ENCODE measurements around the gene PARS2.

PARS2 gene

DNA sequence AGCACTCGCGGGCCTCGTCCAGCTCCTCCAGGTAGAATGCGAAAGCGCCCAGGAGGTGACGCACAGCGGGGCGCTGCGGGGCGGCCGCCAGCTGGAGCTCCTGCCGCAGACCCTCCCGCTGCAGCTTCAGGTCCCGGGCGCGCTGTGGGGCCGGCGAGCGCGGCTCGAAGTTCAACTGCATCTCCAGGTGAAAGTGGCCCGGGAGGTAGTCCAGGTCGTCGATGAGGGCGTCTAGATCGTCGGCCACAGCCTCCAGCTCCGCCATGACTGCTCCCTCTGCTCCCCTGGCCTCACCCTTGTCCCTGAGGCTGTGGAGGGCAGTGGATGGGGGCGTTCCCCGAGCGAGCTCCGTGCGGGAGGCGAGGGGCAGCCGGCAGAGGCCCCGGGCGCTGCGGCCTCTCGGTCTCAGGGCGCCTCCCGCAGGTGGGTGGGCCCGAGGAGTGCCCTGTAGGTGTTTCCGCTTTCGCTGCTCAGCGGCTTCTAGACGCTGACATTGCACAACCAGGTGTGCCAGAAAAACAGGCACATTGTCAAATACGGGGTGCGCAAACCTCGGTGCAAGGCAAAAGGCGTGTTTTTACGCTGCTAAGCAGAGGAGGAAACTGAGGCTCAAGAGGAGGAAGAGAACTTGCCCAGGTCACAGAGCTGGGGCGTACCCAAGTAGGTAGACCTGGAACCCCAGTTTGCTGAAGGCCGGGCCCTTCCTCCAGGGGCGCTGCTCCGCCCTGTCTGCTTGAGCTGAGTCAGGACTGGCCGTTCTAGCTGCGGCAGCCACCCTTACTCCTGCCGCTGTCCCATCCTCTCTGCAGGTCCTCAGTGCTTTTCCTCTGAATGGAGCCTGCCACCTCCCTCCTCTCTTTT is 36.8 kb upstream of the PARS2 start, which contains the start of gene TTC22:
Gene TTC22 (minus strand): TSS at position 425 of the 861 bp plus-strand sequence. CDS start 160 bp downstream, at position 265.
- Histone ChIP-seq H3K9me3 (replicated peaks; ENCODE audit: insufficient read depth, low read length) (no peaks in the 10 kb centered on the region), H3K4me3 (ENCODE audit: low read length) (peak within 1 kb of the TSS; percentile 79), H3K9ac (ENCODE audit: low read length) (peak within 1 kb of the TSS; percentile 78), H2AFZ (ENCODE audit: low read length) (peak within 1 kb of the TSS; percentile 87), H3K27ac (ENCODE audit: low read length) (peak within 1 kb of the TSS; percentile 76; the same call in 1 of the 2 replicates), H4K20me1 (ENCODE audit: insufficient read depth, low read length) (no peaks in the 10 kb centered on the region), H3K4me2 (ENCODE audit: low read depth, low read length) (peak within 1 kb of the TSS; percentile 76), H3K4me1 (ENCODE audit: low read length) (peaks cover 26% of the 10 kb centered on the region), H3K9me2 (replicated peaks; ENCODE audit: insufficient read depth, low read length) (no peaks in the 10 kb centered on the region), H3F3A (ENCODE audit: insufficient read depth, low read length) (peaks cover 11% of the 10 kb centered on the region; the same call in 1 of the 2 replicates), H3K36me3 (replicated peaks; ENCODE audit: insufficient read depth, low read length) (no peaks in the 10 kb centered on the region), H3K27me3 (replicated peaks; ENCODE audit: insufficient read depth, low read length) (no peaks in the 10 kb centered on the region), H3K79me2 (ENCODE audit: low read length) (0 out of 2 replicates have a peak, but pooled peaks cover 3% of the 10 kb centered on the region)
- DNase-seq: peak; percentile 87
- TF ChIP-seq, protein P1, sequence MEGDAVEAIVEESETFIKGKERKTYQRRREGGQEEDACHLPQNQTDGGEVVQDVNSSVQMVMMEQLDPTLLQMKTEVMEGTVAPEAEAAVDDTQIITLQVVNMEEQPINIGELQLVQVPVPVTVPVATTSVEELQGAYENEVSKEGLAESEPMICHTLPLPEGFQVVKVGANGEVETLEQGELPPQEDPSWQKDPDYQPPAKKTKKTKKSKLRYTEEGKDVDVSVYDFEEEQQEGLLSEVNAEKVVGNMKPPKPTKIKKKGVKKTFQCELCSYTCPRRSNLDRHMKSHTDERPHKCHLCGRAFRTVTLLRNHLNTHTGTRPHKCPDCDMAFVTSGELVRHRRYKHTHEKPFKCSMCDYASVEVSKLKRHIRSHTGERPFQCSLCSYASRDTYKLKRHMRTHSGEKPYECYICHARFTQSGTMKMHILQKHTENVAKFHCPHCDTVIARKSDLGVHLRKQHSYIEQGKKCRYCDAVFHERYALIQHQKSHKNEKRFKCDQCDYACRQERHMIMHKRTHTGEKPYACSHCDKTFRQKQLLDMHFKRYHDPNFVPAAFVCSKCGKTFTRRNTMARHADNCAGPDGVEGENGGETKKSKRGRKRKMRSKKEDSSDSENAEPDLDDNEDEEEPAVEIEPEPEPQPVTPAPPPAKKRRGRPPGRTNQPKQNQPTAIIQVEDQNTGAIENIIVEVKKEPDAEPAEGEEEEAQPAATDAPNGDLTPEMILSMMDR (IDR thresholded peaks at IDR 0.05; ENCODE audit: low read length): peak; percentile 78
- no peak for TF ChIP-seq EZH2phosphoT487 (IDR thresholded peaks at IDR 0.05; ENCODE audit: low read length)

- no peaks in the 10 kb centered on the region for H3K9me2 ChIP-seq (replicated peaks; ENCODE audit: insufficient read depth, low read length)
- H3K36me3 ChIP-seq (replicated peaks; ENCODE audit: insufficient read depth, low read length): no peaks in the 10 kb centered on the region
- H3K9ac ChIP-seq (ENCODE audit: low read length): peak overlapping the region; percentile 78
- H3F3A ChIP-seq (ENCODE audit: insufficient read depth, low read length): peaks cover 11% of the 10 kb centered on the region; the same call in 1 of the 2 replicates
- peak overlapping the region; percentile 76 for H3K4me2 ChIP-seq (ENCODE audit: low read depth, low read length)
- H3K27ac ChIP-seq (ENCODE audit: low read length): no peak overlapping the region
- H3K79me2 ChIP-seq (ENCODE audit: low read length): 0 out of 2 replicates have a peak, but pooled peaks cover 3% of the 10 kb centered on the region
- H2AFZ ChIP-seq (ENCODE audit: low read length): peak overlapping the region; percentile 87
- no peak for DNase-seq
- no peaks in the 10 kb centered on the region for H3K9me3 ChIP-seq (replicated peaks; ENCODE audit: insufficient read depth, low read length)
- no peaks in the 10 kb centered on the region for H3K27me3 ChIP-seq (replicated peaks; ENCODE audit: insufficient read depth, low read length)
- H3K4me1 ChIP-seq (ENCODE audit: low read length): peaks cover 26% of the 10 kb centered on the region
- H3K4me3 ChIP-seq (ENCODE audit: low read length): peak overlapping the region; percentile 79
- TF ChIP-seq EZH2 (optimal IDR thresholded peaks at IDR 0.05; ENCODE audit: low read depth, low read length) (no peak), EZH2phosphoT487 (IDR thresholded peaks at IDR 0.05; ENCODE audit: low read length) (no peak)
- TF ChIP-seq, protein P1 (IDR thresholded peaks at IDR 0.05; ENCODE audit: low read length): no peak
- H4K20me1 ChIP-seq (ENCODE audit: insufficient read depth, low read length): no peaks in the 10 kb centered on the region
Measured at GRCh38 chr1:54800041-54800898, 35.9 kb upstream of the PARS2 start.

DNA sequence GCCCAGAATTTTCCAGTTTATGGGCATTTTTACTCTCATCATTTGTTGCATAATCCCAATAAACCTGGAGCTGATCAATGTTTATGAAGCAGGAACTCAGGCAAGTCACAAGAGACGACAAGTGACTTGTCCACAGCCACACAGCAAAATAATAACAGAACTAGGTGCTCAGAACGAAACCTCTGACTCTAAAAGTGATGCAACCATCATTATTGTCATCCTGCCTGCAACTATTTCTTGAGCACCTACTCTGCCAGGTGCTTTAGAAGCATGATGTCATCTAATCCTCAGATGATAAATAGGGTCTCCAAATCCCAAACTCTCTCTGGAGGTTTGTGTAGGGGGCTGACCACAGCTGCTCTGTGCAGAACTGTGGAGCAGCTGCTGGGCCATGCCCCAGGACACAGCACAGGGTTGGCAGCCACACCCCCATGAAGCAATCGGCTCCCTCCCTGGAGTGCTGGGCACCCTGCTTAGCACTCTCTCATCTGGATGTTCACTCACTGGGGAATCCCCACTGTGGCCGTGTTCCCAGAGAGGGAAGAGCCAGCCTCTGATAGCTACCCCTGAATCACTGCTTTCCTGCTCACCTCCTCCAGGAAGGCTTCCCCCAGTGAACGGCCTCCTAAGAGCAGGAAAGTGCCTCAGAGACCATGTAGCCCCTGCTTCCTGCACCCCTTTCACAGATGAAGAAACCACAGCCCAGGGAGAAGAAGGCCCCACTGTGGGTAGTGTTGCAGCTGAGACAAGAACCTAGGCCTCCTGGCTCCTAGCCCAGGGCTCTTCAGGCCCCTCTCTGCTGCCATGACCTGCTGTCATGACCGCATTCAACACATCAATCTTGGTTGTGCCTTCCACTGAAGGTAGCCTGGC is 34.7 kb upstream of the PARS2 start:
- DNase-seq: no peak
- H3K36me3 ChIP-seq (replicated peaks; ENCODE audit: insufficient read depth, low read length): no peaks in the 10 kb centered on the region
- H3K9ac ChIP-seq (ENCODE audit: low read length): no peak overlapping the region
- H3K9me3 ChIP-seq (replicated peaks; ENCODE audit: insufficient read depth, low read length): no peaks in the 10 kb centered on the region
- no peak overlapping the region for H3K4me3 ChIP-seq (ENCODE audit: low read length)
- H3K4me2 ChIP-seq (ENCODE audit: low read depth, low read length): peak overlapping the region; percentile 76; the same call in 1 of the 2 replicates
- no peak overlapping the region for H2AFZ ChIP-seq (ENCODE audit: low read length)
- no peaks in the 10 kb centered on the region for H3K9me2 ChIP-seq (replicated peaks; ENCODE audit: insufficient read depth, low read length)
- H3K27ac ChIP-seq (ENCODE audit: low read length): no peak overlapping the region
- H3K79me2 ChIP-seq (ENCODE audit: low read length): 0 out of 2 replicates have a peak, but pooled peaks cover 3% of the 10 kb centered on the region
- TF ChIP-seq EZH2 (optimal IDR thresholded peaks at IDR 0.05; ENCODE audit: low read depth, low read length): no peak
- TF ChIP-seq, protein P1 (IDR thresholded peaks at IDR 0.05; ENCODE audit: low read length): no peak
- TF ChIP-seq EZH2phosphoT487 (IDR thresholded peaks at IDR 0.05; ENCODE audit: low read length): no peak
- H3F3A ChIP-seq (ENCODE audit: insufficient read depth, low read length): peaks cover 11% of the 10 kb centered on the region; the same call in 1 of the 2 replicates
- H4K20me1 ChIP-seq (ENCODE audit: insufficient read depth, low read length): no peaks in the 10 kb centered on the region
- H3K27me3 ChIP-seq (replicated peaks; ENCODE audit: insufficient read depth, low read length): no peaks in the 10 kb centered on the region
- H3K4me1 ChIP-seq (ENCODE audit: low read length): peaks cover 19% of the 10 kb centered on the region

All from MM.1S (cell line).